HepG2 (cell line): ENCODE measurements around the gene ARMC2. TPM values are rescaled to one million over a fixed set of nuclear protein-coding genes. Genes with fewer than 3 reads are reported as not detected.
"Not testable (repeated sequence)": the region's sequence is repeated elsewhere in the genome, so short reads cannot be mapped to it uniquely, and the experiment has no call there.

Experiments
- ATAC-seq: fragments of 200-7000 bp; cut with Tn5 transposase; 3 replicates; pipeline ENCODE4 v1.9.1; 2020; ENCODE audit warnings: mild to moderate bottlenecking, moderate library complexity
- BruUV-seq: library from RNA; stranded (reverse); fragments of 400-500 nt; replicated peaks from 2 replicates; lab custom pipeline; 2021; lab: Mats Ljungman, UMichigan
- CTCF ChIA-PET: fragments of 300-600 bp; formaldehyde crosslinking; extraction: SDS; loops from one replicate; lab custom pipeline; 2021; ENCODE audit warnings: low total read pairs, inconsistent platforms, low intra/inter-chr PET ratio; lab: Yijun Ruan, JAX
- POLR2A ChIA-PET: fragments of 350-600 bp; sonication (Branson Sonifier 250); formaldehyde crosslinking; loops from one replicate; lab custom pipeline; 2020; ENCODE audit warnings: antibody characterized with exemption, inconsistent platforms; lab: Yijun Ruan, JAX
- DNase-seq: peaks from one replicate; pipeline ENCODE4 v3.0.0-alpha.2; 2015; ENCODE audit warnings: low spot score
- FAIRE-seq: peaks from 3 replicates; lab custom pipeline; 2011; peaks lifted over from hg19 to GRCh38; lab: Jason Lieb, UNC
- H2AFZ ChIP-seq: one replicate; pipeline ENCODE4 v1.6.1; 2011; ENCODE audit warnings: low read length, inconsistent platforms
- H3K27ac ChIP-seq: fragments of 300-600 bp; 3 replicates; pipeline ENCODE4 v1.8.0; 2011; ENCODE audit warnings: mixed run types, mild to moderate bottlenecking, mixed read lengths, low read length, inconsistent platforms; ENCODE audit not compliant: insufficient read depth; ENCODE audit errors: extremely low read length
- H3K27me3 ChIP-seq, 2 experiments: fragments of 200-600 bp in 1 of 2; 2 replicates in 1 of 2; 3 replicates in 1 of 2; pipeline versions ENCODE4 v1.6.0 to v1.8.0; 2011; ENCODE audit warnings: low read length in 2 of 2, mild to moderate bottlenecking in 2 of 2, moderate library complexity in 2 of 2, inconsistent platforms in 1 of 2; ENCODE audit not compliant: insufficient read depth in 2 of 2, control insufficient read depth in 1 of 2
- H3K36me3 ChIP-seq, 2 experiments: fragments of 200-600 bp in 1 of 2; replicated peaks in 1 of 2; 2 replicates in 1 of 2; 3 replicates in 1 of 2; pipeline versions ENCODE4 v1.5.1 to v1.8.0; 2011; ENCODE audit warnings: low read length in 2 of 2, inconsistent platforms in 1 of 2; ENCODE audit not compliant: insufficient read depth in 2 of 2, control insufficient read depth in 1 of 2
- H3K4me1 ChIP-seq: 2 replicates; pipeline ENCODE4 v1.5.1; 2012; ENCODE audit warnings: low read length, inconsistent platforms; ENCODE audit not compliant: insufficient read depth
- H3K4me2 ChIP-seq: 2 replicates; pipeline ENCODE4 v1.6.0; 2011; ENCODE audit warnings: low read depth, low read length, inconsistent platforms
- H3K4me3 ChIP-seq, 3 experiments: fragments of 200-600 bp in 1 of 3; sonication (generic), shearing (Covaris generic) in 1 of 3; replicated peaks in 1 of 3; 2 replicates each; pipeline ENCODE4 v1.5.1; 2011 to 2016; ENCODE audit warnings: low read length in 3 of 3, inconsistent platforms in 2 of 3, low read depth in 2 of 3, mild to moderate bottlenecking in 2 of 3, control low read depth in 1 of 3, mixed read lengths in 1 of 3; ENCODE audit not compliant: insufficient read depth in 1 of 3
- H3K79me2 ChIP-seq: one replicate; pipeline ENCODE4 v1.6.1; 2011; ENCODE audit warnings: low read length, inconsistent platforms; ENCODE audit not compliant: insufficient read depth
- H3K9ac ChIP-seq: 2 replicates; pipeline ENCODE4 v1.6.0; 2011; ENCODE audit warnings: mild to moderate bottlenecking, low read depth, low read length, inconsistent platforms; ENCODE audit not compliant: insufficient read depth
- H3K9me3 ChIP-seq: 2 replicates; pipeline ENCODE4 v1.5.1; 2012; ENCODE audit warnings: mild to moderate bottlenecking, low read length
- H4K20me1 ChIP-seq: 2 replicates; pipeline ENCODE4 v1.6.0; 2011; ENCODE audit warnings: inconsistent platforms, mild to moderate bottlenecking, low read length, moderate library complexity; ENCODE audit not compliant: insufficient read depth
- AKAP8 ChIP-seq: sonication (generic); formaldehyde crosslinking; IDR thresholded peaks from 2 replicates; pipeline ENCODE4 v1.5.1; 2020; ENCODE audit warnings: mild to moderate bottlenecking, missing genetic modification reagents
- HBP1 ChIP-seq: IDR thresholded peaks from 2 replicates; pipeline ENCODE4 v1.6.1; 2016; ENCODE audit warnings: low read depth, control low read depth
- JUN ChIP-seq: sonication (generic); formaldehyde crosslinking; IDR thresholded peaks from 2 replicates; pipeline ENCODE4 v1.4.0; 2020; ENCODE audit warnings: mild to moderate bottlenecking, missing genetic modification reagents
- MAFG ChIP-seq: sonication (generic); formaldehyde crosslinking; IDR thresholded peaks from 2 replicates; pipeline ENCODE4 v1.5.1; 2020; ENCODE audit warnings: mild to moderate bottlenecking, missing genetic modification reagents
- MEF2D ChIP-seq: sonication (generic); formaldehyde crosslinking; IDR thresholded peaks from 2 replicates; pipeline ENCODE4 v1.5.1; 2020; ENCODE audit warnings: mild to moderate bottlenecking, missing genetic modification reagents
- NBN ChIP-seq: fragments of 450-650 bp; conservative IDR thresholded peaks from 2 replicates; pipeline ENCODE4 v1.6.1; 2017
- SUZ12 ChIP-seq: fragments of 150-350 bp; IDR thresholded peaks from 2 replicates; pipeline ENCODE4 v1.6.1; 2014; ENCODE audit warnings: low read depth, low read length
- ZNF253 ChIP-seq: sonication (generic); formaldehyde crosslinking; IDR thresholded peaks from 2 replicates; pipeline ENCODE4 v1.8.0; 2022; ENCODE audit warnings: mild to moderate bottlenecking, missing genetic modification reagents, borderline replicate concordance
- WGBS: methylation state at CpG from one replicate; pipeline ENCODE4 v1.1.6; 2017; ENCODE audit warnings: low lambda C conversion rate; 5-methylcytosine and 5-hydroxymethylcytosine counted together
- in situ Hi-C: cut with HindIII; loops from 2 replicates; pipeline ENCODE4 v1.10.0; 2017; ENCODE audit warnings: low pct_unique_long_range_greater_than_20kb; ENCODE audit not compliant: extremely low pct_ligation_motif_present
- intact Hi-C: fragments of 100-400 bp; cut with micrococcal nuclease; formaldehyde crosslinking; loops from one replicate; pipeline ENCODE4 v1.10.0; 2022; ENCODE audit not compliant: unreplicated experiment
- polyA plus RNA-seq, 8 experiments: library from polyadenylated mRNA; depleted of rRNA in 3 of 8; stranded (reverse) in 7 of 8; unstranded in 1 of 8; fragments of >200 nt; fragmentation: Illumina TruSeq in 4 of 8; extraction: Trizol in 4 of 8; gene quantifications; 2 replicates each; pipeline versions ENCODE4 v1.2.1 to v1.2.3, GENCODE V29; 2011 to 2016; ENCODE audit warnings: low read depth in 4 of 8, missing spikeins in 1 of 8, mixed read lengths in 1 of 8; ENCODE audit not compliant: insufficient read depth in 1 of 8
- total RNA-seq, 5 experiments: library from RNA; depleted of rRNA; stranded (reverse); fragments of >200 nt; fragmentation: Illumina TruSeq; extraction: Trizol; gene quantifications; 2 replicates each; pipeline ENCODE4 v1.2.3, GENCODE V29; 2016; ENCODE audit warnings: low read depth in 1 of 5

The ARMC2 gene
- total and polyA plus RNA-seq, 2 of the 13 experiments (the other 11 are each of a cell fraction or from before 2014, with no cell fraction given) = 1.4 to 3.2 TPM

GRCh38 chr6:108928650-108929049 is 80.4 kb downstream of the ARMC2 start (continued):
- TF ChIP-seq MEF2D (CRISPR knock-in tag) (no peak), NBN (no peak), JUN (no peak), HBP1 (CRISPR knock-in tag) (no peak), MAFG (CRISPR knock-in tag) (no peak), ZNF253 (CRISPR knock-in tag) (no peak), AKAP8 (CRISPR knock-in tag) (no peak), SUZ12 (no peak)

GRCh38 chr6:108931090-108931489 is 82.9 kb downstream of the ARMC2 start:
- H2AFZ ChIP-seq, H3K4me1 ChIP-seq, H4K20me1 ChIP-seq, H3K36me3 ChIP-seq, H3K79me2 ChIP-seq, in situ Hi-C loops, BruUV-seq, DNase-seq, ATAC-seq, H3K9me3 ChIP-seq, H3K4me3 ChIP-seq, H3K4me2 ChIP-seq, POLR2A ChIA-PET, H3K9ac ChIP-seq, CTCF ChIA-PET, H3K27me3 ChIP-seq, H3K27ac ChIP-seq, intact Hi-C loops, FAIRE-seq: not testable (repeated sequence)
- 95% methylated on average over 3 of the region's 3 CpGs for WGBS
